Stomach smooth muscle (tissue), 2 donors: Measurements from ENCODE around the gene TLR6.
"Not testable (repeated sequence)": the region's sequence is repeated elsewhere in the genome, so short reads cannot be mapped to it uniquely, and the experiment has no call there.

ENCODE experiments used
- H3K27ac ChIP-seq: one replicate; pipeline ENCODE4 v1.7.0; 2013; ENCODE audit warnings: mild to moderate bottlenecking, low read length, inconsistent platforms
- H3K27me3 ChIP-seq, 2 donors: one replicate each; pipeline ENCODE4 v1.7.0; 2013; ENCODE audit warnings: low read length in 2 of 2; ENCODE audit not compliant: insufficient read depth in 2 of 2, control insufficient read depth in 1 of 2
- H3K36me3 ChIP-seq, 2 donors: one replicate each; pipeline ENCODE4 v1.7.0; 2013; ENCODE audit warnings: low read length in 2 of 2; ENCODE audit not compliant: control insufficient read depth in 2 of 2, insufficient read depth in 2 of 2
- H3K4me1 ChIP-seq: one replicate; pipeline ENCODE4 v1.7.0; 2013; ENCODE audit warnings: low read length; ENCODE audit not compliant: control insufficient read depth, insufficient read depth
- H3K4me3 ChIP-seq, 2 donors: one replicate each; pipeline ENCODE4 v1.7.0; 2013; ENCODE audit warnings: low read length in 2 of 2
- H3K9ac ChIP-seq, 2 donors: one replicate each; pipeline ENCODE4 v1.7.0; 2013; ENCODE audit warnings: low read length in 2 of 2, mild to moderate bottlenecking in 1 of 2
- H3K9me3 ChIP-seq, 2 donors: one replicate each; pipeline ENCODE4 v1.7.0; 2013; ENCODE audit warnings: low read length in 2 of 2; ENCODE audit not compliant: control insufficient read depth in 2 of 2
- donor health status: healthy.
- donor health status: Pancreatic carcinoma.

The TLR6 gene

DNA sequence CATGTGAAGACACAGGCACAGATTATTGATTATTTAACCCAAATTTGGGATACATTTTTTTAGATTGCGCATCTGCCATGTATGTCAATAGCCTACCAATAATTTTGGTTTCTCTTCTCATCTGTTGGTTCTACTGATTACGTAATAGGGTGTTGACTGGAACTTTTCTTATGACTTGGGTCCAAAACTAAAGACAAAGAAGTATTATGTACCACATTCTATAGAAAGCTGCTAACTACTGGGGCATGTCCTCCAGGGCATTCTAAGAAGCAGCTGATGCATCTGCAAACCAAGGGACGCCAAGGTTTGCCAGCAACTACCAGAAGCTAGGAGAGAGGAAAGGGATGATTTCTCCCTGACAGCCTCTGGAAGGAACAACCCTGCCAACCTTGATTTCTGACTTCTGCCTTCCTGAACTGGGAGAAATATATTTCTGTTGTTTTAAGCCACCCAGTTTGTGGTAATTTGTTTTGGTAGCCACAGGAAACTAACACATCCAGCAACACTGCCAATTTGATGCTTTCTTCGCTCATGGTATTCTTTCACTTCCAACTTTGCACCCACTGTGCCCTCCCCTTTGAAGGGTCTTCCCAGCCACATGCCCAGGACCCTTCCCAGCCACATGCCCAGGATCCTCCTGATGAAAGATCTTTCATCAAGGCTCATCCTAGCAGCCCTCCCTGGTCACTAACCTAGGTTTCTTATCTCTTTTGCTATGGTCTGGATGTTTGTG, 36.1 kb downstream of the TLR6 start:
- Histone ChIP-seq H3K9ac (no peak overlapping the region), H3K4me3 (no peak overlapping the region), H3K27me3 (no peaks in the 10 kb centered on the region), H3K27ac (no peak overlapping the region), H3K9me3 (no peaks in the 10 kb centered on the region), H3K4me1 (no peaks in the 10 kb centered on the region), H3K36me3 (no peaks in the 10 kb centered on the region)

DNA sequence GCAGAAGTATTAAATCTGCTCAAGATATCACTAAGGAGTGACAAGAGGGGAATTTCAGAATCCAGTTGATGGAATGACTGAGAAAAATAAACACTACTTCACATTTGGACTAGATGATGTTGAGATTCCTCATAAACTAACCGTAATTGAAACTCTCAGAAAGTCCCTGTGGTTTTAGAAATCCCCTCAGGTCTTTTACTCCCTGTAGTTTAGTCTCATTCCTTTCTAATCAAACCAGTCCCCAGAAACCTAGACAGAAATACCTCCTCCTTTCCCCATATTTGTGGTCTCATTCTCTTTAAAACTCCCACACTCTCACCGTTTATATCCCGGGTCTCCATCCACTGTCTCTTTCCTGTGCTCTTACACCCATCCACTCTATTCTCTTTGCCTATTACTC, 37.0 kb downstream of the TLR6 start:
- no peaks in the 10 kb centered on the region for H3K9me3 ChIP-seq
- no peaks in the 10 kb centered on the region for H3K36me3 ChIP-seq
- no peak overlapping the region for H3K9ac ChIP-seq
- H3K27ac ChIP-seq: no peak overlapping the region
- H3K4me3 ChIP-seq: no peak overlapping the region
- no peaks in the 10 kb centered on the region for H3K4me1 ChIP-seq
- no peaks in the 10 kb centered on the region for H3K27me3 ChIP-seq

DNA sequence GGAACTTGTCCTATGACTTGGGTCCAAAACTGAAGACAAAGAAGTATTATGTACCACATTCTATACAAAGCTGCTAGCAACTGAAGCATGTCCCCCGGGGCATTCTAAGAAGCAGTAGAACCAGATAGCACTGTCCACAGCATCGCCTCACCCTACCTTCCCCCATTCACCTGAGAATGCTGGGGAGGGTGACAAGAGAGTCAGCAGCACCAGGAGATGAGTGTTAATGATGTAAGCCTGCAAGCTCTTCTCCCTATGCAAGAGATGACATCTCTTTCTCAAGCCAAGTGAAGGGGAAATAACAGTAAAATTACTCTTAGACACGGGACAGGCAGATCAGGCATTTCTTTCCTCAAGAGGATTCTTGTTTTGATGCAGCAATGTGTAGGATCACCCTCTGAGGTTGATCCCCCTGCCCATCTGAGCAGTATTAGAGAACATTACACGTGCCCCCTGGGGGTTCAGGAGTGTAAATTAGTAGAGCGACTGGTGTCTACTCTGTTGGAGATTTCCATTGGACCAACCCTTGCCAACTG, 38.1 kb downstream of the TLR6 start:
- H3K36me3 ChIP-seq: no peaks in the 10 kb centered on the region
- H3K9me3 ChIP-seq: no peaks in the 10 kb centered on the region
- no peak overlapping the region for H3K27ac ChIP-seq
- H3K4me3 ChIP-seq: no peak overlapping the region
- no peaks in the 10 kb centered on the region for H3K27me3 ChIP-seq
- H3K4me1 ChIP-seq: no peaks in the 10 kb centered on the region
- no peak overlapping the region for H3K9ac ChIP-seq

GRCh38 chr4:38815885-38816782, 40.5 kb downstream of the TLR6 start:
- Histone ChIP-seq H3K4me1 (no peaks in the 10 kb centered on the region), H3K9ac (no peak overlapping the region), H3K9me3 (no peaks in the 10 kb centered on the region), H3K36me3 (no peaks in the 10 kb centered on the region), H3K4me3 (no peak overlapping the region), H3K27ac (no peak overlapping the region), H3K27me3 (no peaks in the 10 kb centered on the region)

DNA sequence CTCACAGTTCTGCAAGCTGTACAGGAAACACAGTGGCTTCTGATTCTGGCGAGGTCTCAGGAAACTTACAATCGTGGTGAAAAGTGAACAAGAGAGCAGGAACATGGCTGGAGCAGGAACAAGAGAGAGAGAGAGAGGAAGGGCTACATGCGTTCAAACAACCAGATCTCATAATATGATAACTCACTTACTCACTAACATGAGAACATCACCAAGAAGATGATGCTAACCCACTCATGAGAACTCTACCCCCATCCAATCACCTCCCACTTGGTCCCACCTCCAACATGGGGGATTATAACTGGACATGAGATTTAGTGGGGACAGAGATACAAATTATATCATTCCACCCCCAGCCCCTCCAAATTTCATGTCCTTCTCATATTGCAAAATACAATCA, 42.2 kb downstream of the TLR6 start:
- Histone ChIP-seq H3K4me1 (no peaks in the 10 kb centered on the region), H3K4me3 (no peak overlapping the region), H3K27me3 (no peaks in the 10 kb centered on the region), H3K9ac (no peak overlapping the region), H3K9me3 (no peaks in the 10 kb centered on the region), H3K36me3 (no peaks in the 10 kb centered on the region), H3K27ac (no peak overlapping the region)

GRCh38 chr4:38811297-38811696, 45.3 kb downstream of the TLR6 start:
- H3K9me3 ChIP-seq: no peaks in the 10 kb centered on the region
- no peaks in the 10 kb centered on the region for H3K4me1 ChIP-seq
- no peak overlapping the region for H3K4me3 ChIP-seq
- no peaks in the 10 kb centered on the region for H3K36me3 ChIP-seq
- H3K9ac ChIP-seq: no peak overlapping the region
- no peak overlapping the region for H3K27ac ChIP-seq
- no peaks in the 10 kb centered on the region for H3K27me3 ChIP-seq

DNA sequence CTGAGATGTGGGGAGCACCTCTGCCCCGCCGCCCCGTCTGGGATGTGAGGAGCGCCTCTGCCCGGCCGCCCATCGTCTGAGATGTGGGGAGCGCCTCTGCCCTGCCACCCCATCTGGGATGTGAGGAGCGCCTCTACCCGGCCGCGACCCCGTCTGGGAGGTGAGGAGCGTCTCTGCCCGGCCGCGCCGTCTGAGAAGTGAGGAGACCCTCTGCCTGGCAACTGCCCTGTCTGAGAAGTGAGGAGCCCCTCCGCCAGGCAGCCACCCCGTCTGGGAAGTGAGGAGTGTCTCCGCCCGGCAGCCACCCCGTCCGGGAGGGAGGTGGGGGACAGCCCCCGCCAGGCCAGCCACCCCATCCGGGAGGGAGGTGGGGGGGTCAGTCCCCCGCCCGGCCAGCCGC, 49.2 kb downstream of the TLR6 start:
- H3K4me1 ChIP-seq, H3K9me3 ChIP-seq, H3K36me3 ChIP-seq, H3K4me3 ChIP-seq, H3K27me3 ChIP-seq, H3K27ac ChIP-seq, H3K9ac ChIP-seq: not testable (repeated sequence)

DNA sequence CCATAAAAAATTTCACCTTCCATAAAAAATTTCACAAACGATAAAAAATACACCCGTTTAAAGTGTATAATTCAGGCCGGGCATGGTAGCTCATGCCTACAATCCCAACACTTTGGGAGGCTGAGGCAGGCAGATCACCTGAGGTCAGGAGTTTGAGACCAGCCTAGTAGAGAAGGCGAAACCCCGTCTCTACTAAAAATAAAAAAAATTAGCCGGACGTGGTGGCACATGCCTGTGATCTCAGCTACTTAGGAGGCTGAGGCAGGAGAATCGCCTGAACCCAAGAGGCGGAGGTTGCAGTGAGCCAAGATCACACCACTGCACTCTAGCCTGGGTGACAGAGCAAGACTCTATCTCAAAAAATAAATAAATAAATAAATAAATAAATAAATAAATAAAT, 50.4 kb downstream of the TLR6 start:
- not testable (repeated sequence) for H3K9ac ChIP-seq, H3K4me1 ChIP-seq, H3K4me3 ChIP-seq, H3K9me3 ChIP-seq, H3K27me3 ChIP-seq, H3K36me3 ChIP-seq, H3K27ac ChIP-seq

DNA sequence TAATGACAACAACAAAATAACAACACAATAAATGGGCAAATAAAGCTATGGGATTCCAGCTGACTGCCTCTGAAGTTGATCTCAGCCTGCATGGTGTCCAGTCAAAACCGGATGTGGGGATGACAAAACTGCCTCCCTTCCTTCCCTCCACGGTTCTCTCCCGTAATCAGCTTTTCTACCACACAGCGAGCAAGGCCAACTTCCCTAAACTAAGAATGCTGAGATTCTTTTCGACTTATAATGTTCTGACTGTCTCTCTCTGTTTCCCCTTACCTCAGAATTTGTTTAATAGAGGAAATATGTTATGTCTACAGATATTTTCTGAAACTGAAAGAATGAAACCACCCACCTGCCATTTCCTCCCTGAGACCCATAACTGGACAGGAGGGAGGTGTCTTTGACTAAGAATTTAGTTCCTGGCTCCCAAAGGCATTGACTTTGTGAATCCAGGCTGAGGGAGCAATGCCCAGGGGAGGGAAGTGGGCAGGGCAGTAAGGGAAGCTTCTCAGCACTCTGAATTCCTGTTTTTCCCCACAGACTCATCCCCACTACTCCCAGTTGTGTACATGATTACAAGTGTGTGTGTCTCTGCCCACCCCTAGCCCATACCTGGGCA, 51.0 kb downstream of the TLR6 start:
- peak overlapping the region in 1 of 2 donors; percentile 36 for H3K9ac ChIP-seq
- H3K27ac ChIP-seq: peak overlapping the region; percentile 4
- no peaks in the 10 kb centered on the region for H3K27me3 ChIP-seq

DNA sequence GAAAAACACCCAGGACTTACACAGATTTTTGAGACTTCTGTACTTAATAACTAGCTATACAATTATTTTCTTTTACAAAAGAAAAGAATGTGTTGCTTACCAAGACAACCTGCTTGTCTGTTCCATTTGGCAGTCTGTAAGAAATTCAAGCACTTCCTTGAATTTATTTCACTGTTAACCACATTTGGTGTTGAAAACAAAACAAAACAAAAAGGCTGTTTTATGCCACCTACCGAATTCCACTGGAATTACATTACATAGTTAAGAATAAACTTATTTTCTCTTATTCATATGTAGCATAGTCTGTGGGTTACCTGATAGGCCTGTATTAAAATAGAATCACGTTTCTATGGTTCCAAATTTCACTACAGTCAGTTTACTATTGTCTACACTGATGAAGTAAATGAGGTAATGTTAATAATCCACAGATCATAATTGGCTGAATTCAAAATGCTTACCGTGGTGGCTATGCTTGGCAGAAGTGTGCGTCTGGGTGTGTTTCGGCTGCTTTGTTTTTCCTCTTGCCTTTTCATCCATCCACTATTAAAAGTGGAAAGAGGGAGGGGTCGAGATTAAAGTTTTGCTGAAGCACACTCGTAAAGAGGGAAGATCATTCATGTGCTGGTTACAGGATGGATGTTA, 51.8 kb downstream of the TLR6 start, which contains the start of gene TLR1:
TSS of gene TLR1 (minus strand) at position 138 of the 642 bp plus-strand sequence. CDS start 5,960 bp downstream, outside the sequence.
- H3K9me3 ChIP-seq: no peaks in the 10 kb centered on the region
- H3K27ac ChIP-seq: peak within 1 kb of the TSS; percentile 62
- H3K9ac ChIP-seq: peak within 1 kb of the TSS; percentile 47 to 58
- peaks cover 8 to 10% of the 10 kb centered on the region in 2 donors for H3K36me3 ChIP-seq
- no peaks in the 10 kb centered on the region for H3K27me3 ChIP-seq
- H3K4me1 ChIP-seq: peaks cover 9% of the 10 kb centered on the region
- H3K4me3 ChIP-seq: peak within 1 kb of the TSS; percentile 64 to 68

More for the DNA sequence above, 51.0 kb downstream of the TLR6 start:
- peak overlapping the region; percentile 3 to 57 for H3K4me3 ChIP-seq
- H3K36me3 ChIP-seq: peaks cover 0 to 2% of the 10 kb centered on the region in 2 donors
- peaks cover 9% of the 10 kb centered on the region for H3K4me1 ChIP-seq
- H3K9me3 ChIP-seq: no peaks in the 10 kb centered on the region
